Keratinocyte (primary cell): ENCODE data around the gene PLEKHD1. TPM values are rescaled to one million over a fixed set of nuclear protein-coding genes. Genes with fewer than 3 reads are reported as not detected.
A peak's percentile ranks its signal among the peaks of the same experiment; 100 is the strongest.

ENCODE experiments used
- DNase-seq: peaks from one replicate; pipeline ENCODE4 v3.0.0-alpha.2; 2011; ENCODE audit warnings: low read depth, missing footprints, low spot score
- FAIRE-seq: peaks from 2 replicates; lab custom pipeline; 2011; peaks lifted over from hg19 to GRCh38; lab: Jason Lieb, UNC
- H2AFZ ChIP-seq: 2 replicates; pipeline ENCODE4 v1.6.0; 2012; ENCODE audit warnings: low read length, control low read depth, inconsistent platforms; ENCODE audit not compliant: control insufficient read depth
- H3K27ac ChIP-seq: 2 replicates; pipeline ENCODE4 v1.5.1; 2011; ENCODE audit warnings: low read length; ENCODE audit not compliant: control insufficient read depth, insufficient read depth
- H3K27me3 ChIP-seq: 3 replicates; pipeline ENCODE4 v1.6.0; 2011; ENCODE audit warnings: low read length; ENCODE audit not compliant: control insufficient read depth, insufficient read depth; ENCODE audit errors: extremely low read depth
- H3K36me3 ChIP-seq, 2 experiments: 2 replicates in 1 of 2; 3 replicates in 1 of 2; pipeline ENCODE4 v1.5.1; 2011; ENCODE audit warnings: low read length in 2 of 2, mild to moderate bottlenecking in 1 of 2; ENCODE audit not compliant: control insufficient read depth in 2 of 2, insufficient read depth in 2 of 2; ENCODE audit errors: extremely low read depth in 1 of 2
- H3K4me1 ChIP-seq: 3 replicates; pipeline ENCODE4 v1.5.1; 2011; ENCODE audit warnings: low read length; ENCODE audit not compliant: control insufficient read depth, insufficient read depth; ENCODE audit errors: extremely low read depth
- H3K4me2 ChIP-seq: 3 replicates; pipeline ENCODE4 v1.6.0; 2011; ENCODE audit warnings: low read depth, low read length; ENCODE audit not compliant: control insufficient read depth, insufficient read depth; ENCODE audit errors: extremely low read depth
- H3K4me3 ChIP-seq, 3 experiments: fragments of 200-600 bp in 1 of 3; sonication (generic) in 1 of 3; 2 replicates in 2 of 3; 3 replicates in 1 of 3; pipeline ENCODE4 v1.5.1; 2011 to 2016; ENCODE audit warnings: low read length in 3 of 3, mild to moderate bottlenecking in 3 of 3, control low read depth in 2 of 3, inconsistent platforms in 1 of 3, low read depth in 1 of 3, mixed read lengths in 1 of 3, mixed run types in 1 of 3, moderate library complexity in 1 of 3; ENCODE audit not compliant: control insufficient read depth in 2 of 3, insufficient read depth in 2 of 3; ENCODE audit errors: extremely low read depth in 1 of 3
- H3K79me2 ChIP-seq: 2 replicates; pipeline ENCODE4 v1.6.0; 2012; ENCODE audit warnings: low read length; ENCODE audit not compliant: control insufficient read depth, insufficient read depth
- H3K9ac ChIP-seq: 3 replicates; pipeline ENCODE4 v1.6.0; 2011; ENCODE audit warnings: low read length; ENCODE audit not compliant: control insufficient read depth, insufficient read depth; ENCODE audit errors: extremely low read depth
- H3K9me1 ChIP-seq: 3 replicates; pipeline ENCODE4 v1.6.0; 2011; ENCODE audit warnings: low read length; ENCODE audit not compliant: control insufficient read depth, insufficient read depth; ENCODE audit errors: extremely low read depth
- H3K9me3 ChIP-seq: 2 replicates; pipeline ENCODE4 v1.5.1; 2012; ENCODE audit warnings: low read depth, low read length; ENCODE audit not compliant: control insufficient read depth
- H4K20me1 ChIP-seq: 3 replicates; pipeline ENCODE4 v1.6.0; 2011; ENCODE audit warnings: low read length; ENCODE audit not compliant: control insufficient read depth, insufficient read depth; ENCODE audit errors: extremely low read depth
- CTCF ChIP-seq, 3 experiments: IDR thresholded peaks in 1 of 3; conservative IDR thresholded peaks in 1 of 3; optimal IDR thresholded peaks in 1 of 3; 2 replicates in 2 of 3; 3 replicates in 1 of 3; pipeline versions ENCODE3 to v1.5.1; 2011; ENCODE audit warnings: low read length in 3 of 3, mild to moderate bottlenecking in 3 of 3, moderate library complexity in 2 of 3, control low read depth in 1 of 3, inconsistent platforms in 1 of 3; ENCODE audit not compliant: insufficient read depth in 2 of 3; ENCODE audit errors: extremely low read depth in 1 of 3
- EZH2 ChIP-seq: IDR thresholded peaks from one replicate; pipeline ENCODE4 v1.6.1; 2012; ENCODE audit warnings: inconsistent platforms, mild to moderate bottlenecking, low read length, moderate library complexity
- dilution Hi-C: fragments of 300-500 bp; cut with MboI; formaldehyde crosslinking; loops from one replicate; pipeline ENCODE4 v1.7.0; 2020; ENCODE audit warnings: low sequenced_read_pairs; ENCODE audit not compliant: extremely low pct_ligation_motif_present
- polyA plus RNA-seq, 5 experiments: library from polyadenylated mRNA; depleted of rRNA in 3 of 5; stranded (reverse) in 3 of 5; stranded (forward) in 1 of 5; unstranded in 1 of 5; fragments of >200 nt; gene quantifications; 1 replicate in 1 of 5; 2 replicates in 3 of 5; 3 replicates in 1 of 5; pipeline versions ENCODE4 v1.2.1 to v1.2.3, GENCODE V29; 2011 to 2012; ENCODE audit warnings: missing spikeins in 2 of 5, low read depth in 1 of 5, low replicate concordance in 1 of 5

Gene PLEKHD1
- polyA plus RNA-seq, 1 donor (not counting 4 experiments of a cell fraction or from before 2014, with no cell fraction given): 0.01 TPM

- H4K20me1 ChIP-seq: no peaks in the 10 kb centered on the region
- no peak for FAIRE-seq
- H3K9me3 ChIP-seq: no peaks in the 10 kb centered on the region
- no peaks in the 10 kb centered on the region for H3K9me1 ChIP-seq
- dilution Hi-C loops: no loop called here
- no peak overlapping the region for H2AFZ ChIP-seq
- no peak overlapping the region for H3K4me2 ChIP-seq
- H3K4me3 ChIP-seq: no peak overlapping the region
- no peaks in the 10 kb centered on the region for H3K79me2 ChIP-seq
- no peak for TF ChIP-seq EZH2
- peak; percentile 59 to 68 (median 62) for TF ChIP-seq CTCF (optimal IDR thresholded peaks at IDR 0.05 in 1 of 3, IDR thresholded peaks at IDR 0.05 in 1 of 3, conservative IDR thresholded peaks at IDR 0.05 in 1 of 3; ENCODE audit: extremely low read depth in 1 of 3, insufficient read depth in 2 of 3, low read length in 3 of 3)
- peaks cover 13% of the 10 kb centered on the region for H3K27me3 ChIP-seq
- no peaks in the 10 kb centered on the region for H3K4me1 ChIP-seq
- DNase-seq: no peak
- H3K9ac ChIP-seq: no peak overlapping the region
- no peaks in the 10 kb centered on the region for H3K36me3 ChIP-seq
- no peak overlapping the region for H3K27ac ChIP-seq
Observed at GRCh38 chr14:69580009-69580577, 95.6 kb downstream of the PLEKHD1 start.

Other genes with a start within 250 kb of the PLEKHD1 start
- gene GALNT16, start 224.6 kb upstream of the PLEKHD1 start, polyA plus RNA-seq: 0.04 TPM in 1 of 3 replicates, not detected in the others
- gene ERH, start 86.4 kb upstream of the PLEKHD1 start, polyA plus RNA-seq: 124 to 256 TPM (median 159 TPM) in 3 replicates
- 58.8 to 75.2 TPM (median 70.3 TPM) in 3 replicates for gene SLC39A9, start 86.0 kb upstream of the PLEKHD1 start, polyA plus RNA-seq
- gene CCDC177, start 90.1 kb downstream of the PLEKHD1 start, polyA plus RNA-seq: not detected in 3 replicates
- gene SUSD6, start 126.9 kb downstream of the PLEKHD1 start, polyA plus RNA-seq: 10.5 to 12.8 TPM (median 12.0 TPM) in 3 replicates